Neural cell (in vitro differentiated cells): ENCODE data around the gene MAP3K20.

Source experiments
- CTCF ChIP-seq: fragments of 450-650 bp; IDR thresholded peaks from 2 replicates; pipeline ENCODE4 v1.5.1; 2014; ENCODE audit warnings: antibody characterized with exemption, mild to moderate bottlenecking, moderate library complexity; ENCODE audit not compliant: poor library complexity, severe bottlenecking
- EP300 ChIP-seq: fragments of 450-650 bp; conservative IDR thresholded peaks from 2 replicates; pipeline ENCODE4 v1.6.1; 2014; ENCODE audit warnings: antibody characterized with exemption, mild to moderate bottlenecking, moderate library complexity; ENCODE audit not compliant: poor library complexity, severe bottlenecking
- EZH2 ChIP-seq: fragments of 200-600, 300-800 bp; shearing (Covaris generic), sonication (generic); IDR thresholded peaks from 2 replicates; pipeline ENCODE4 v1.6.1; 2014; ENCODE audit warnings: antibody characterized with exemption, low read length, borderline replicate concordance, mild to moderate bottlenecking; ENCODE audit not compliant: insufficient read depth, poor library complexity, severe bottlenecking
- MXI1 ChIP-seq: fragments of 450-650 bp; conservative IDR thresholded peaks from 2 replicates; pipeline ENCODE4 v1.6.1; 2014; ENCODE audit warnings: antibody characterized with exemption, mild to moderate bottlenecking; ENCODE audit not compliant: poor library complexity, severe bottlenecking
- POLR2AphosphoS5 ChIP-seq: IDR thresholded peaks from 2 replicates; pipeline ENCODE4 v1.6.1; 2012
- RAD21 ChIP-seq: fragments of 450-650 bp; conservative IDR thresholded peaks from 2 replicates; pipeline ENCODE4 v1.6.1; 2014; ENCODE audit warnings: antibody characterized with exemption, mild to moderate bottlenecking, moderate library complexity
- REST ChIP-seq: IDR thresholded peaks from 2 replicates; pipeline ENCODE4 v1.6.1; 2012; ENCODE audit warnings: borderline replicate concordance
- SMC3 ChIP-seq: fragments of 450-650 bp; conservative IDR thresholded peaks from 2 replicates; pipeline ENCODE4 v1.6.1; 2014; ENCODE audit warnings: antibody characterized with exemption, mild to moderate bottlenecking, moderate library complexity; ENCODE audit not compliant: poor library complexity
- TAF1 ChIP-seq: IDR thresholded peaks from 2 replicates; pipeline ENCODE4 v1.6.1; 2012; ENCODE audit warnings: low read depth

GRCh38 chr2:173264603-173265366 lies 189.1 kb downstream of the MAP3K20 start:
- TF ChIP-seq EZH2, result no peak
- no peak for TF ChIP-seq POLR2AphosphoS5
- TF ChIP-seq EP300, result no peak
- TF ChIP-seq CTCF, result no peak
- TF ChIP-seq REST, result no peak
- TF ChIP-seq TAF1, result no peak
- no peak for TF ChIP-seq MXI1
- no peak for TF ChIP-seq RAD21
- no peak for TF ChIP-seq SMC3
